ENCODE measurements around the gene MAML3.

The MAML3 gene

DNA sequence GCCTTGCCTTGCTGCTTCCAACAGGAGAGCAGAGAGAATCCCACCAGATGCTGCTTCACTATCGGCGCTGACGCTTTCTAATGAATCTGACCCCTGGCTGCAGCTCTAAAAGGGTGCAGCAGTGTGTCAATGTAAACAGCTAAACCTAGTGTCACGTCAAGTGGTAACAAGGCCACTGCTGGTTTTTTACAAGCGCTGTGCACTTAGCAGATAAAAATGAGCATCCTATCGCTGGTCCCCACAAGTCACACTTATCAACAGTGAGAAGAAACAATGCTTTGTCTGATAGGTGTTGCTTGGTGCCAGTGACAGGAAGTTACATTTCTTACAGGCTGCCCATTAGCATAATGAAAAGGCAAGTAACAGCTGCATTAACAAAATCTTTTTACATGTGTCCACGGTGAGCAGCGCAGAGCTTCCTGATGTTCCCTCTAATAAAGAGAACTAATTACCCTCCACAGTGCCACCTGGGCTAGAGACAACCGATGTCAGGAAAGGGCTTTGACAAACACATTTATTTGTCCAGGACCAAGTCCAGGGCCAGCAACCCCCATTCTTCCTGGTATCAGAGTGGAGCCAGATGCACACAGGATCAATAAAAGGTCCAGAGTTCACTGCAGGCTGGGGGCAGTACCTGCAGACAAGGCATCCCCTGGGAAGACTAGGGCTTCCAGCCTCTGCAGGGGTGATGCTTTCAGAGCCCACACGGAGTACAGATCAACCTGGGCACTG, 312.4 kb downstream of the MAML3 start:
- TF ChIP-seq, protein P1, sequence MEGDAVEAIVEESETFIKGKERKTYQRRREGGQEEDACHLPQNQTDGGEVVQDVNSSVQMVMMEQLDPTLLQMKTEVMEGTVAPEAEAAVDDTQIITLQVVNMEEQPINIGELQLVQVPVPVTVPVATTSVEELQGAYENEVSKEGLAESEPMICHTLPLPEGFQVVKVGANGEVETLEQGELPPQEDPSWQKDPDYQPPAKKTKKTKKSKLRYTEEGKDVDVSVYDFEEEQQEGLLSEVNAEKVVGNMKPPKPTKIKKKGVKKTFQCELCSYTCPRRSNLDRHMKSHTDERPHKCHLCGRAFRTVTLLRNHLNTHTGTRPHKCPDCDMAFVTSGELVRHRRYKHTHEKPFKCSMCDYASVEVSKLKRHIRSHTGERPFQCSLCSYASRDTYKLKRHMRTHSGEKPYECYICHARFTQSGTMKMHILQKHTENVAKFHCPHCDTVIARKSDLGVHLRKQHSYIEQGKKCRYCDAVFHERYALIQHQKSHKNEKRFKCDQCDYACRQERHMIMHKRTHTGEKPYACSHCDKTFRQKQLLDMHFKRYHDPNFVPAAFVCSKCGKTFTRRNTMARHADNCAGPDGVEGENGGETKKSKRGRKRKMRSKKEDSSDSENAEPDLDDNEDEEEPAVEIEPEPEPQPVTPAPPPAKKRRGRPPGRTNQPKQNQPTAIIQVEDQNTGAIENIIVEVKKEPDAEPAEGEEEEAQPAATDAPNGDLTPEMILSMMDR (IDR thresholded peaks at IDR 0.05; ENCODE audit: insufficient read depth, low read length) = no peak
- TF ChIP-seq POLR2AphosphoS5 (IDR thresholded peaks at IDR 0.05; ENCODE audit: low read depth) (no peak), SPI1 (IDR thresholded peaks at IDR 0.05; ENCODE audit: borderline replicate concordance, low read depth) (no peak), GABPA (IDR thresholded peaks at IDR 0.05; ENCODE audit: low read depth) (no peak)
- TF ChIP-seq, protein P2, sequence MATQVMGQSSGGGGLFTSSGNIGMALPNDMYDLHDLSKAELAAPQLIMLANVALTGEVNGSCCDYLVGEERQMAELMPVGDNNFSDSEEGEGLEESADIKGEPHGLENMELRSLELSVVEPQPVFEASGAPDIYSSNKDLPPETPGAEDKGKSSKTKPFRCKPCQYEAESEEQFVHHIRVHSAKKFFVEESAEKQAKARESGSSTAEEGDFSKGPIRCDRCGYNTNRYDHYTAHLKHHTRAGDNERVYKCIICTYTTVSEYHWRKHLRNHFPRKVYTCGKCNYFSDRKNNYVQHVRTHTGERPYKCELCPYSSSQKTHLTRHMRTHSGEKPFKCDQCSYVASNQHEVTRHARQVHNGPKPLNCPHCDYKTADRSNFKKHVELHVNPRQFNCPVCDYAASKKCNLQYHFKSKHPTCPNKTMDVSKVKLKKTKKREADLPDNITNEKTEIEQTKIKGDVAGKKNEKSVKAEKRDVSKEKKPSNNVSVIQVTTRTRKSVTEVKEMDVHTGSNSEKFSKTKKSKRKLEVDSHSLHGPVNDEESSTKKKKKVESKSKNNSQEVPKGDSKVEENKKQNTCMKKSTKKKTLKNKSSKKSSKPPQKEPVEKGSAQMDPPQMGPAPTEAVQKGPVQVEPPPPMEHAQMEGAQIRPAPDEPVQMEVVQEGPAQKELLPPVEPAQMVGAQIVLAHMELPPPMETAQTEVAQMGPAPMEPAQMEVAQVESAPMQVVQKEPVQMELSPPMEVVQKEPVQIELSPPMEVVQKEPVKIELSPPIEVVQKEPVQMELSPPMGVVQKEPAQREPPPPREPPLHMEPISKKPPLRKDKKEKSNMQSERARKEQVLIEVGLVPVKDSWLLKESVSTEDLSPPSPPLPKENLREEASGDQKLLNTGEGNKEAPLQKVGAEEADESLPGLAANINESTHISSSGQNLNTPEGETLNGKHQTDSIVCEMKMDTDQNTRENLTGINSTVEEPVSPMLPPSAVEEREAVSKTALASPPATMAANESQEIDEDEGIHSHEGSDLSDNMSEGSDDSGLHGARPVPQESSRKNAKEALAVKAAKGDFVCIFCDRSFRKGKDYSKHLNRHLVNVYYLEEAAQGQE (IDR thresholded peaks at IDR 0.05; ENCODE audit: insufficient replicate concordance, low read depth) = no peak
- no peak overlapping the region for H3K4me3 ChIP-seq (replicated peaks; ENCODE audit: insufficient read depth, low read length)
- DNase-seq (ENCODE audit: low read depth in 1 of 2, low spot score in 1 of 2) = no peak
- H3K27ac ChIP-seq (replicated peaks) = no peak overlapping the region
- H3K27me3 ChIP-seq (ENCODE audit: insufficient read depth, poor library complexity, severe bottlenecking) = no peaks in the 10 kb centered on the region

DNA sequence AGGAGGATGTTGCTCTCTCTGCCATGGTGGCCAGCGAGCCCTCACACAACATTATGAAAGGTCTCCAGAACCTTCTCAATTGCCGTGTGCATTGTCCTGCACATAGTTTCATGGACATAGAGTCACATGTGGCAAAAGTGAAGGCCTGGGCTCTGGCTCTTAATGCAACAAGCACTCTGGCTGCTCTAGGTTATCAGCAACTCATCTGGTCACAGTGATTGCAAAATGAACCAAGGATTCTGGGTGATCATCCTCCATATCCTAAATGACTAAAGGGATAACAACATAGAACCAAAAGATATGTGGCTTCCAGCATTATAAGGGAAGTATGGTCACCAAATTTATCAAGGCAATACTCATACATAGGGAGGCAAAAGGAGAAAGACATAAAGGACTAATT, 313.2 kb downstream of the MAML3 start:
- Histone ChIP-seq H3K27ac (replicated peaks) (no peak overlapping the region), H3K27me3 (ENCODE audit: insufficient read depth, poor library complexity, severe bottlenecking) (no peaks in the 10 kb centered on the region), H3K4me3 (replicated peaks; ENCODE audit: insufficient read depth, low read length) (no peak overlapping the region)
- no peak for DNase-seq (ENCODE audit: low read depth in 1 of 2, low spot score in 1 of 2)
- TF ChIP-seq GABPA (IDR thresholded peaks at IDR 0.05; ENCODE audit: low read depth) (no peak), SPI1 (IDR thresholded peaks at IDR 0.05; ENCODE audit: borderline replicate concordance, low read depth) (no peak), POLR2AphosphoS5 (IDR thresholded peaks at IDR 0.05; ENCODE audit: low read depth) (no peak)
- TF ChIP-seq, protein P2 (IDR thresholded peaks at IDR 0.05; ENCODE audit: insufficient replicate concordance, low read depth) = no peak
- TF ChIP-seq, protein P1 (IDR thresholded peaks at IDR 0.05; ENCODE audit: insufficient read depth, low read length) = no peak

DNA sequence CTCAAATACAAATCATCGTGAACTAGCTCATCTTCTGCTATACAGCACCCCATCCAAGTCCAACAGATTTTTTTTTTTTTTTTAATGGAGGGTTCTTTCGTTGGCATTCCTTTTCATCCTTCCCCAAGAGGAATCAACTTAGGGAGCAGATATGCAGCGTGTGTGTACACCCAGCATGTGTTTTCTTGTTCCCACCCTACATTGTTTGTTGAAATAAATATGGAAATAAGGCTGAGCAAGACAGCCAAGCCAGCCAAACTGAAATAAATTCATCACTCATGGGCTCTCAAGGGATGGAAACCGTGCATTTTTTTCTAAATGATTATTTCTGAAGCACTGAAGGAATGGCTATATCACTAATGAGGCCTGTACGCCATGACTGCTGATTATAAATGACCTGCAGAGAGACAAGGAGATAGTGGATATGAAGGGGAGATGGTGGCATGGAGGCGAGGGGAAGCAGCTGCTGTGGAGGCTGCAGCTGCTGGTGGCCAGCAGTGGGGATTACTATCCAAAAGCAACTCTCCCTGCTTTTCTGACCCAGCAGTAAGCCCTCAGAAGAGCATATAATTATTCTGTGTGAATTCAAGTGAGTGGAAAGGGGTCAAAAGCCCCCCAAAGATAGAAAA, 314.5 kb downstream of the MAML3 start:
- TF ChIP-seq SPI1 (IDR thresholded peaks at IDR 0.05; ENCODE audit: borderline replicate concordance, low read depth) (no peak), GABPA (IDR thresholded peaks at IDR 0.05; ENCODE audit: low read depth) (no peak), POLR2AphosphoS5 (IDR thresholded peaks at IDR 0.05; ENCODE audit: low read depth) (no peak)
- TF ChIP-seq, protein P2 (IDR thresholded peaks at IDR 0.05; ENCODE audit: insufficient replicate concordance, low read depth) = no peak
- TF ChIP-seq, protein P1 (IDR thresholded peaks at IDR 0.05; ENCODE audit: insufficient read depth, low read length) = no peak
- Histone ChIP-seq H3K27ac (replicated peaks) (no peak overlapping the region), H3K4me3 (replicated peaks; ENCODE audit: insufficient read depth, low read length) (no peak overlapping the region), H3K27me3 (ENCODE audit: insufficient read depth, poor library complexity, severe bottlenecking) (no peaks in the 10 kb centered on the region)
- DNase-seq (ENCODE audit: low read depth in 1 of 2, low spot score in 1 of 2) = no peak

All from HL-60 (cell line).